Gastroesophageal sphincter (tissue), 4 donors: ENCODE results near the gene SLC9A7. TPM values are rescaled to one million over a fixed set of nuclear protein-coding genes. Genes with fewer than 3 reads are reported as not detected.

ENCODE experiments used
- ATAC-seq: fragments of 150-250 bp; one replicate; pipeline ENCODE4 v1.9.1; 2016; ENCODE audit warnings: mild to moderate bottlenecking, moderate library complexity
- H3K27ac ChIP-seq, 4 donors: fragments of 200-600 bp; sonication (generic) in 3 of 4; 1 replicate in 3 of 4; 2 replicates in 1 of 4; pipeline ENCODE4 v1.5.1; 2016 to 2019
- H3K27me3 ChIP-seq: fragments of 200-600 bp; sonication (generic); one replicate; pipeline ENCODE4 v1.5.1; 2019
- H3K36me3 ChIP-seq, 2 donors: fragments of 200-600 bp; sonication (generic); one replicate each; pipeline ENCODE4 v1.5.1; 2019; ENCODE audit warnings: control low read depth in 1 of 2
- H3K4me1 ChIP-seq, 3 donors: fragments of 200-600 bp; sonication (generic); 1 replicate in 2 of 3; 2 replicates in 1 of 3; pipeline ENCODE4 v1.5.1; 2016 to 2019; ENCODE audit warnings: control low read depth in 2 of 3
- H3K4me3 ChIP-seq, 2 donors: fragments of 200-600 bp; sonication (generic); one replicate each; pipeline ENCODE4 v1.5.1; 2019; ENCODE audit warnings: mild to moderate bottlenecking in 1 of 2, moderate library complexity in 1 of 2
- H3K9me3 ChIP-seq, 3 donors: fragments of 200-600 bp; sonication (generic); one replicate each; pipeline ENCODE4 v1.5.1; 2017 to 2019; ENCODE audit warnings: control low read depth in 2 of 3
- EP300 ChIP-seq: sonication (generic); formaldehyde crosslinking; IDR thresholded peaks from one replicate; pipeline ENCODE4 v1.6.1; 2017; ENCODE audit warnings: antibody characterized with exemption, mild to moderate bottlenecking
- POLR2A ChIP-seq, 2 donors: fragments of 450-650 bp; IDR thresholded peaks; one replicate each; pipeline ENCODE4 v1.6.1; 2017; ENCODE audit warnings: antibody characterized with exemption in 2 of 2, mild to moderate bottlenecking in 2 of 2, moderate library complexity in 1 of 2
- POLR2AphosphoS5 ChIP-seq: sonication (generic); formaldehyde crosslinking; IDR thresholded peaks from one replicate; pipeline ENCODE4 v1.6.1; 2017; ENCODE audit warnings: antibody characterized with exemption
- WGBS, 2 donors: methylation state at CpG; one replicate each; pipeline ENCODE4 v1.1.5; 2018; ENCODE audit warnings: low coverage in 1 of 2; 5-methylcytosine and 5-hydroxymethylcytosine counted together
- total RNA-seq, 4 donors: library from RNA; depleted of rRNA; stranded (reverse); fragments of >200 nt; gene quantifications; one replicate each; pipeline ENCODE4 v1.1.0, GENCODE V29; 2016
- TF ChIP-seq, protein P1 (sequence below), 4 experiments: fragments of 200-600 bp in 2 of 4; fragments of 450-650 bp in 2 of 4; sonication (generic) in 1 of 4; IDR thresholded peaks; one replicate each; pipeline ENCODE4 v1.5.1; 2017 to 2019; ENCODE audit warnings: antibody characterized with exemption in 4 of 4, mild to moderate bottlenecking in 2 of 4, moderate library complexity in 2 of 4

The SLC9A7 gene
- total RNA-seq, 4 donors from 2014 or later = 3.5 to 6.1 (median 4.2) TPM

DNA sequence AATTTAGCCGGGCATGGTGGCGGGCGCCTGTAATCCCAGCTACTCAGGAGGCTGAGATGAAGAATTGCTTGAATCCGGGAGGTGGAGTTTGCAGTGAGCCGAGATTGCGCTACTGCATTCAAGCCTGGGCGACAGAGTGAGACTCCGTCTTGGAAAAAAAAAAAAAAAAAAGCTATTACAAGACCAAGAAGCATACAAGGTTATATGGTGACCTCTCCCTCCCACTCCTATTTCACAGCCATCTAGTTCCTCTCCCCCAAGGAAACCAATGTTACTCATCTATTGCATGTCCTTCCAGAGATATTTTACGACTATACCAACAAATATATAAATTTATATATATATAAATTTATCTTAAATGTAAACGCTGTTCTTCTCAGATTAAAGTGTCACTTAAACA is 3.2 kb downstream of the SLC9A7 start:
- peaks cover 0 to 6% (median 0%) of the 10 kb centered on the region in 3 donors for H3K4me1 ChIP-seq
- H3K9me3 ChIP-seq = no peaks in the 10 kb centered on the region
- no peak for ATAC-seq
- no peaks in the 10 kb centered on the region for H3K27me3 ChIP-seq
- TF ChIP-seq POLR2AphosphoS5 = no peak
- no peak for TF ChIP-seq POLR2A (IDR thresholded peaks at IDR 0.05)
- TF ChIP-seq EP300 = no peak
- TF ChIP-seq, protein P1, sequence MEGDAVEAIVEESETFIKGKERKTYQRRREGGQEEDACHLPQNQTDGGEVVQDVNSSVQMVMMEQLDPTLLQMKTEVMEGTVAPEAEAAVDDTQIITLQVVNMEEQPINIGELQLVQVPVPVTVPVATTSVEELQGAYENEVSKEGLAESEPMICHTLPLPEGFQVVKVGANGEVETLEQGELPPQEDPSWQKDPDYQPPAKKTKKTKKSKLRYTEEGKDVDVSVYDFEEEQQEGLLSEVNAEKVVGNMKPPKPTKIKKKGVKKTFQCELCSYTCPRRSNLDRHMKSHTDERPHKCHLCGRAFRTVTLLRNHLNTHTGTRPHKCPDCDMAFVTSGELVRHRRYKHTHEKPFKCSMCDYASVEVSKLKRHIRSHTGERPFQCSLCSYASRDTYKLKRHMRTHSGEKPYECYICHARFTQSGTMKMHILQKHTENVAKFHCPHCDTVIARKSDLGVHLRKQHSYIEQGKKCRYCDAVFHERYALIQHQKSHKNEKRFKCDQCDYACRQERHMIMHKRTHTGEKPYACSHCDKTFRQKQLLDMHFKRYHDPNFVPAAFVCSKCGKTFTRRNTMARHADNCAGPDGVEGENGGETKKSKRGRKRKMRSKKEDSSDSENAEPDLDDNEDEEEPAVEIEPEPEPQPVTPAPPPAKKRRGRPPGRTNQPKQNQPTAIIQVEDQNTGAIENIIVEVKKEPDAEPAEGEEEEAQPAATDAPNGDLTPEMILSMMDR (IDR thresholded peaks at IDR 0.05) = no peak
- no peak overlapping the region for H3K27ac ChIP-seq
- no peaks in the 10 kb centered on the region for H3K36me3 ChIP-seq
- 73 to 78% methylated on average over 3 to 10 of the region's 10 CpGs for WGBS, 2 donors
- H3K4me3 ChIP-seq = no peak overlapping the region

DNA sequence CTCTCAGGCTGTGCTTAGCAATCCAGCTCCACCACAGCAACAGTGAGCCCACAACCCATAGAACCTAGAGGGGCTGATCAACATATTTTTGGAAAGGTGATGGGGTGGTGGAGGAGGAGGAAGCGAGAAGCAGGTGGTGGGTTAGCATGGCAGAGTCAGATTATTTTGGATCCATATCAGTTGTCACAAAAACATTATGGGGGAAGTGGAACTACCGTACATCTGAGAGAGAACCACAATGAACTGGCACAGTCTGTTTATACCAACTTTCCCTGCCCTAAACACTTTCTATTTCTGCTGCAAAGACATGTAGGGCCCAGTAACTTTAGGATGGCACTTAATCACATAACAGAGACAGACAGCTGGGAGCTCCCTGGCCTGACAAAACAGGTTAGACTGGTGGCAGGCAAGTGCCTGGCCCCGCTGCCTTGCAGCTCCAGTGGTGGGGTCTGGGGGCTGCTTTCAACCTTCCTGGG is 4.3 kb downstream of the SLC9A7 start:
- Histone ChIP-seq H3K27me3 (no peaks in the 10 kb centered on the region), H3K4me3 (no peak overlapping the region), H3K36me3 (no peaks in the 10 kb centered on the region), H3K27ac (no peak overlapping the region), H3K4me1 (peaks cover 0 to 4% (median 0%) of the 10 kb centered on the region in 3 donors), H3K9me3 (no peaks in the 10 kb centered on the region)
- 40 to 62% methylated on average over 1 to 2 of the region's 3 CpGs for WGBS, 2 donors
- TF ChIP-seq, protein P1 (IDR thresholded peaks at IDR 0.05) = no peak
- TF ChIP-seq EP300 = no peak
- TF ChIP-seq POLR2A (IDR thresholded peaks at IDR 0.05) = no peak
- no peak for TF ChIP-seq POLR2AphosphoS5
- no peak for ATAC-seq

DNA sequence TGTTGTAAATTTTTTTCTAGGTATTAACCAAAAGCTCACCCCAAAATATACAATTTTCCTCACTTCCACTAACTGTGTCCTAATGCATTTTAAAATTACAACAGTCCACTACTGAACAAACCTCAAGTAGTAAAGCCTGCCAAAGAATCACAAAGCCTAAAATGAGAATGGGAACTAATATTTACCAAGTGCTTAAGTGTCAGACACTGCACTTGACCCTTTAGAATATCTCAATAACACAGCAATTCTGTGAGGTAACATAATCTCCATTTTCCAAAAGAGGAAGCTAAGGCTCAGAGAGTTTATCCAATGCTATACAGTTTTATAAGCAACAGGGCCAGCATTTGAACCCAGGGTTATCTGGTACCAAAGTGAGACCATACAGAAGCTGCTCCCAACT is 4.9 kb downstream of the SLC9A7 start:
- H3K9me3 ChIP-seq = no peaks in the 10 kb centered on the region
- TF ChIP-seq POLR2A (IDR thresholded peaks at IDR 0.05) (no peak), POLR2AphosphoS5 (no peak), EP300 (no peak)
- TF ChIP-seq, protein P1 (IDR thresholded peaks at IDR 0.05) = no peak
- H3K27me3 ChIP-seq = no peaks in the 10 kb centered on the region
- no peak for ATAC-seq
- H3K27ac ChIP-seq = no peak overlapping the region
- no peaks in the 10 kb centered on the region for H3K4me1 ChIP-seq
- no peak overlapping the region for H3K4me3 ChIP-seq
- no peaks in the 10 kb centered on the region for H3K36me3 ChIP-seq

DNA sequence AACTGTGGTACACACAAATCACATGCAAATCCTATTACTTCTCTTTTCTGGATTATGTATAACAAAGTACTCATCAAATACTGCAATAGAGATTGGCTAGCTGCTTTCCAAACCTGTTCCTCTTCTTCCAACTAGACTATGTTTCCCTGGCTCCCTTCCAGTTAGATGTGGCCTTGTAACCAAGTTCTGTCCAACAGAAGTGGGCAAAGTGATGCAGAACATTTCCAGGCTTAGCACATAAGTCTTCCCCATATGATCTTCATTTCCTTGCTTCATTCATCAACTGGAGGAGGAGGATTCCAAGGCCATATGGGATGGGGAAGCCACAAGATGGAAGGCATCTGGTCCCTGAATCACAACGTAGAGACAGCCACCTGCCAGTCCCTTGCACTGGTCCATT is 8.0 kb downstream of the SLC9A7 start:
- TF ChIP-seq POLR2AphosphoS5 (no peak), POLR2A (IDR thresholded peaks at IDR 0.05) (no peak), EP300 (no peak)
- TF ChIP-seq, protein P1 (IDR thresholded peaks at IDR 0.05) = no peak
- 50% methylated on average over 1 of the region's 1 CpG; no CpG with 5 or more reads in 1 of the 2 donors for WGBS, 2 donors
- no peaks in the 10 kb centered on the region for H3K27me3 ChIP-seq

DNA sequence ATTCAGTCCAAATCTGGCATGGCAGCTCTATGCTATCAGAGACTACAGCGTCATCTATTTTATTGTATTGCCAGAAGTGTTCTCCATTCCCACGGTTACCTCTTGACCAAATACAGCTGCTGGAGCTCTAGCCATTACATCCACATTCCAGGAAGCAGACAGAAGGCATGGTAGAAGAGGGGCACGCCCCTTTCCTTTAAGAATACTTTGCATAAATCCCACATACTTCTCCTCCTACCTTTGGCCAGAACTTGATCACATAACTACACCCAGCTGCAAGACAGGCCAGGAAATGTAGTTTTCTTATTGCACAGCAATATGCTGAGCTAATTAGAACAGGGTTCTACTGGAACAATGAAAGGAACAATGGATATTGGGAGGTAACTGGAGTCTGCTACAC is 14.9 kb downstream of the SLC9A7 start:
- Histone ChIP-seq H3K27ac (no peak overlapping the region), H3K9me3 (no peaks in the 10 kb centered on the region), H3K36me3 (no peaks in the 10 kb centered on the region), H3K4me3 (no peak overlapping the region), H3K27me3 (no peaks in the 10 kb centered on the region), H3K4me1 (no peaks in the 10 kb centered on the region)
- 60 to 86% methylated on average over 2 of the region's 3 CpGs for WGBS, 2 donors
- TF ChIP-seq POLR2AphosphoS5 (no peak), POLR2A (IDR thresholded peaks at IDR 0.05) (no peak), EP300 (no peak)
- TF ChIP-seq, protein P1 (IDR thresholded peaks at IDR 0.05) = no peak
- ATAC-seq = no peak

More for the DNA sequence above, 8.0 kb downstream of the SLC9A7 start:
- Histone ChIP-seq H3K4me1 (no peaks in the 10 kb centered on the region), H3K27ac (no peak overlapping the region), H3K4me3 (no peak overlapping the region), H3K36me3 (no peaks in the 10 kb centered on the region), H3K9me3 (no peaks in the 10 kb centered on the region)
- no peak for ATAC-seq
